ENCODE measurements around the gene MRGPRG.
"Not testable (repeated sequence)": the region's sequence is repeated elsewhere in the genome, so short reads cannot be mapped to it uniquely, and the experiment has no call there.

Gene MRGPRG

GRCh38 chr11:3218483-3219280 lies at the start of gene MRGPRG:
TSS of gene MRGPRG (minus strand) at chr11:3218813. CDS start at chr11:3218813, 0 bp downstream.
- DNase-seq (ENCODE audit: low read depth) = no peak

DNA sequence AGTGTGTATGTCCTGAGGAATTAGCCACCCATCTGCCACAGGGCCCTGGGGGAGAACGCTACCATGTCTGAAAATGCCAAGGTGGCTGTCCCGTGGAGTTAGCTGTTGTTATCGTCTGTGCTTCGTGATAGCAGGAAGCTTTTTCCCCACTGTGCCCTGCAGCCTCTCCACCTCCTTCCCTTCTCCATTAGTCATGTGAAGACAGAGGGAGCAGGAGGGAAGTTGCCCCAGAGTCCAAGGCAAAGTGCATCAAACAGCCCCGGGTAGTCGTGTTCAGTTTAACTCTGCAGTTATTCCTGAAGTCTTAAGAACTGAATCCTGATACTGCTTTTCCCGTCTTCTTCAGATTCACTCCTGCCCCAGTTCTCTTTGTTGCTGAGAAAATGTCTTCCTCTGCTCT lies 43.9 kb upstream of the MRGPRG start:
- DNase-seq (ENCODE audit: low read depth) = not testable (repeated sequence)

GRCh38 chr11:3261831-3262230 lies 43.2 kb upstream of the MRGPRG start:
- DNase-seq (ENCODE audit: low read depth) = not testable (repeated sequence)

DNA sequence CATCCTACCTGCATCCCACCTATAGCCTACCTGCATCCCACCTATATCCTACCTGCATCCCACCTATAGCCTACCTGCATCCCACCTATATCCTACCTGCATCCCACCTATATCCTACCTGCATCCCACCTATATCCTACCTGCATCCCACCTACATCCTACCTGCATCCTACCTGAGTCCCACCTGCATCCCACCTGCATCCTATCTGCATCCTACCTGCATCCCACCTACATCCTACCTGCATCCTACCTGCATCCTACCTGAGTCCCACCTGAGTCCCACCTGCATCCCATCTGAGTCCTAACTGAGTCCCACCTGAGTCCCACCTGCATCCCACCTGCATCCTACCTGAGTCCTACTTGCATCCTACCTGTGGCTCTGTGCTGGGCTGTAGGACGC lies 38.9 kb upstream of the MRGPRG start:
- not testable (repeated sequence) for DNase-seq (ENCODE audit: low read depth)

DNA sequence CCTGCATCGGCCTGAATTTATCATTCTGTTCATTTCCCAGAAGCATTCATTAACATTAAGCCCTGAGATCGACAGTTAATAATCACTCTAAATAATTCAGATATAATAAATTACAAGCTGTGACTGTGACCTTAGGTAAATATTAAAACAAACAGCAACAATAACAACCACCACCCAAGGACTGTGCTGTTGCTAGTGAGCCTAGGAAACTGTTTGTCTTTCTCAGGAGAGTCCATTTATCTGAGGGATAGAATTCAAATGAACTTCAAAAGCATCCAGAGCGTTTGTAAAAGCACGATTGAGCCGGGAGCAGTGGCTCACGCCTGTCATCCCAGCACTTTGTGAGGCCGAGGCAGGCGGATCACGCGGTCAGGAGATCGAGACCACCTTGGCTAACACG lies 36.6 kb upstream of the MRGPRG start:
- DNase-seq (ENCODE audit: low read depth) = not testable (repeated sequence)

DNA sequence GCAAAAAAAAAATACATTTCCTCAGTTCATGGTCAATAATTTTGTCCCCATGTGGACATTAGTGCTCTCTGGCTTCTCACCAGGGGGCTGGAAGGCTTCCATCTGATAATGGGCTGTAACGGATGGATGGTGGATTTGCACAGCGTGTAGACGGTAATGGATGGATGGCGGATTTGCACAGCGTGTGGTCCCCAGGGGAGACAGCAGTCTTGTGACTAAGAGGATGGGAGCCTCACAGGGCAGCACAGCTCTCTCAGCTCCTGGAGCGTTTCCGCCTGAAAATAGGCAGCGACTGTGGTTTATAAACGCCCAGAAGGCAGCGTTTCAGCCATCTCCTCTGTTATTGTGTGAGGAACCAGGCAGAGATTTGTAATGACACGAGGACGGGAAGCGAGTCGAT lies 36.2 kb upstream of the MRGPRG start:
- DNase-seq (ENCODE audit: low read depth) = not testable (repeated sequence)

- DNase-seq (ENCODE audit: low read depth) = no peak
These were observed 26.5 kb upstream of the MRGPRG start for GRCh38 chr11:3245071-3245470.

- no peak for DNase-seq (ENCODE audit: low read depth)
These were observed 25.3 kb upstream of the MRGPRG start for GRCh38 chr11:3243880-3244279.

- no peak for DNase-seq (ENCODE audit: low read depth)
These were observed 18.5 kb upstream of the MRGPRG start for GRCh38 chr11:3237119-3237518.

DNA sequence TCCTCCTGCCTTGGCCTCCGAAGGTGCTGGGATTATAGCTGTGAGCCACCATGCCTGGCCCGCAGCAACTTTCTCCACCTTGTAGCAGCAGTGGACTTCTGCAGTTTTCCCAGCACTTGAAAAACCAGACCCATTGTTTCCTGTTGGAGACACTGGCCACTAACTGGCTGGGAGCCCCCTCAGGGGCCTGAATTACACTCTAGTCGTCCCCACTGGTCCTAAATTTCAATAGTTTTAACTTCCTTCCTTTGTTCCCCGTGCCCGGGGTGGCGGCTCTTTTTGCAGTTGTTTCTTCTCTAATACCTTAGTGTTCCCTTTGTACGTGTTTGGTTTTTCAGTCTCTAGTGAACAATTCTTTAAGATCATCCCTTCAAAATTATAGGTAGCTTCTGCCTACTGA lies 16.2 kb upstream of the MRGPRG start:
- no peak for DNase-seq (ENCODE audit: low read depth)

- no peak for DNase-seq (ENCODE audit: low read depth)
These were observed 14.3 kb upstream of the MRGPRG start for GRCh38 chr11:3232956-3233355.

- no peak for DNase-seq (ENCODE audit: low read depth)
These were observed 13.5 kb upstream of the MRGPRG start, which contains the start of gene MRGPRE for GRCh38 chr11:3231851-3232744. TSS of gene MRGPRE (minus strand) at chr11:3232417. CDS start at chr11:3228799, 3,618 bp downstream.

- no peak for DNase-seq (ENCODE audit: low read depth)
These were observed 12.9 kb upstream of the MRGPRG start for GRCh38 chr11:3231550-3231850.

DNA sequence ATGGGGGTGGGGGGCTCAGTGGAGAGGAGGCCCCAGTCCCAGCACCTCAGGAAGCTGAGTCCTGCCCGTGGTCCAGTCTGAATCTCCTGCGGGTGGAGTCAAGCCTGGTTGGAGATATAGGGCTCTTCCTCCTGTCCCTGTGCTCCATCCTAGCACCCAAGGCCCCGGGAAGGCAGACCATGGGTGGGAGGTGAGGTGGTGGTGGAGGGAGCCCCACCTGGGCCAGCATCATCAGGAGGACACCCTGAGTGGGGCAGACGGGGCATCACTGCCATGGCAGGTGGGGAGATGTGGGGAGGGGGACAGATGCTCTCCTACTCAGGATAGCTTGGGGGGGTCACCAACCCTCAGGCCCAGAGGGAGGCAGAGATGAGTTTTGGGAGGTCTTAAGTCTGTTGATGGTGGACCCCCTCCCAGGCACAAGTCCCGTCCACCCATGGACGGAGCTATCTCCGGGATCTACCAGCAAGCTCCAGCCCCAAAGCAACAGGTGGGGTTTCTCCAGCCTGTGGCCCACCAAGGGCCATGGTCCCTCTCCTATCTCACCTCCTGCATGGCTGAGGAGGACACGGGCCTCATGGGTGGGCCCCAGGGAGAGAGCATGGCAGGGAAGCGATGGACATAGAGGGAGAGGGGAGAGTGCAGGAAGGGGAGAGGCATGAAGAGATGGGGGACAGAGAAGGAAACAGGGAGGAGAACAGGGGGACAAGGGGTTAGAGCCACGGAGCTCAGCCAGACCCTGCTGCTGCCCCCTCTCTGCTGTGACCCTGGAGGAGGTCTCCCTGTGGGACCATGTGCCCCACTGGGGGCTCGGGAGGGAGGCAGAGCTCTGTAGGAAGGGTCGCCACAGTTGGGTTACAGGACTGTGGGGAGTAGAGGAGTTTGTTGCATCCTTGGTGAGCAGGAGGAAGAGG lies 12.3 kb upstream of the MRGPRG start:
- DNase-seq (ENCODE audit: low read depth) = no peak

- DNase-seq (ENCODE audit: low read depth) = no peak
These were observed 11.3 kb upstream of the MRGPRG start for GRCh38 chr11:3229673-3230630.

DNA sequence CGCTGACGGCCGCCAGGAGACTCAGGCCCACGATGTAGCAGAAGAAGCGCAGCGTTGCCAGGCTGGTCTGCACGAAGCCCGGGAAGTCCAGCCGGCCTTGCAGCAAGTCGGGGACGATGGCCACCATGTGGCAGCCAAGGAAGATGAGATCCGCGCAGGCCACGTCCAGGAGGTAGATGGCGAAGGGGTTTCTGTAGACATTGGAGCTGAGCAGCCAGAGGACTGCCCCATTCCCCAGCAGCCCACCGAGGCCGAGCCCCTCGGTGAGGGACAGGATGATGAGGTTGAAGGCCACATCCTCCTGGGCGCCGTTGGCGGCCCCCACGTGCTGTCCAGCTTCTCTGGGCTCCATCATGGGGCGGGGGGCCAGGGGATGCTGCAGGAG lies 9.8 kb upstream of the MRGPRG start:
- DNase-seq (ENCODE audit: low read depth) = no peak

DNA sequence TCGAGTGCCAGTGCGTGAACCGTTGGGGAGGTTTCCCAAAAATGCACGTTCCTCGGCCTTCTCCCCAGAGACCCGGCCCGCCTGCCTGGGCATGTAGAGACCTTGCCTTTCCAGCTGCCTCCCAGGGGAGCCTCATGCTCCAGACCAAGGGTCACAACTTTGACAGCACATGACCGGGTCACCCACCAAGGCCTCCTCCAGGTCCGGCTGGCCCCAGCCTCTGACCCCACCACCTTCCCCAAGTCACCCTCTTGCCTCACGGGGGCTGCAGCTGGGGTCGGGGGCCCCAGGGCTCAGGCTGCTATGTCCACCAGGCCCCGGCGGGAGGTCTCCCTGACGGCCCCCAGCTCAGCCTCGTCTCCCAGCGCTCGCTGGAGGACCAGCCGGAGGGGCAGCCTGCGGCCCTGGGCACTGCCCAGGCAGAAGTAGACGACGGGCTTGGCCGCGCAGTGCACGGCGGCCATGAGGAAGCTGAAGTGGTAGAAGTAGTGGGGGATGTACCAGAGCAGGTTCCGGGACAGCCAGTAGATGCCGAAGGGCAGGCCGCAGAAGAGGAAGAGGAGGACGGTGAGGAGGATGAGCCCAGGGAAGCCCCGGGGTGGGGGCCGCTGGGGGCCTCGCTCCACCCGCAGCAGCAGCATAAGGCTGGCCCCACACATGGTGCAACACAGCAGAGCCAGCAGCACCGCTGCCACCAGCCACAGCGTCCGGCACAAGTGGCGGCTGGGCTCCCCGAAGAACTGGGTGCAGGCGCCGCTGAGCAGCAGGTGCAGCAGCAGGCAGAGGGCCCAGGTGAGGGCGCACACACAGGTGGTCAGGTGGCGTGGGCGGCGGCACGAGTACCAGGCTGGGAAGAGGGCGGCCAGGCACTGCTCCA lies 9.2 kb upstream of the MRGPRG start:
- no peak for DNase-seq (ENCODE audit: low read depth)

GRCh38 chr11:3226846-3227567 lies 8.4 kb upstream of the MRGPRG start:
- DNase-seq (ENCODE audit: low read depth) = no peak
